ENCODE data around the gene ESYT1.

DNA sequence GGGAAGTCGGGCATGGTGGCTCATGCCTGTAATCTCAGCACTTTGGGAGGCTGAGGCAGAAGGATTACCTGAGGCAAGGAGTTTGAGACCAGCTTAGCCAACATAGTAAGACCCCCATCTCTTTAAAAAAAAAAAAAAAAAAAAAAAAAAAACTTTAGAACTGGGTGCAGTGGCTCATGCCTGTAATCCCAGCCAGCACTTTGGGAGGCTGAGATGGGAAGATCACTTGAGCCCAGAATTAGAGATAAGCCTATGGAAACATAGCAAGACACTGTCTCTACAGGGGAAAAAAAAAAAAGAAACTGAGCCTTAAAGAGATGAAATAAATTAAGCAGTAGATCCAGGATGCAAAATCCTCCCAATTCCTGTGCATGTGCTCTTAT, 25.4 kb upstream of the ESYT1 start:
- TF ChIP-seq, protein P1, sequence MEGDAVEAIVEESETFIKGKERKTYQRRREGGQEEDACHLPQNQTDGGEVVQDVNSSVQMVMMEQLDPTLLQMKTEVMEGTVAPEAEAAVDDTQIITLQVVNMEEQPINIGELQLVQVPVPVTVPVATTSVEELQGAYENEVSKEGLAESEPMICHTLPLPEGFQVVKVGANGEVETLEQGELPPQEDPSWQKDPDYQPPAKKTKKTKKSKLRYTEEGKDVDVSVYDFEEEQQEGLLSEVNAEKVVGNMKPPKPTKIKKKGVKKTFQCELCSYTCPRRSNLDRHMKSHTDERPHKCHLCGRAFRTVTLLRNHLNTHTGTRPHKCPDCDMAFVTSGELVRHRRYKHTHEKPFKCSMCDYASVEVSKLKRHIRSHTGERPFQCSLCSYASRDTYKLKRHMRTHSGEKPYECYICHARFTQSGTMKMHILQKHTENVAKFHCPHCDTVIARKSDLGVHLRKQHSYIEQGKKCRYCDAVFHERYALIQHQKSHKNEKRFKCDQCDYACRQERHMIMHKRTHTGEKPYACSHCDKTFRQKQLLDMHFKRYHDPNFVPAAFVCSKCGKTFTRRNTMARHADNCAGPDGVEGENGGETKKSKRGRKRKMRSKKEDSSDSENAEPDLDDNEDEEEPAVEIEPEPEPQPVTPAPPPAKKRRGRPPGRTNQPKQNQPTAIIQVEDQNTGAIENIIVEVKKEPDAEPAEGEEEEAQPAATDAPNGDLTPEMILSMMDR (conservative IDR thresholded peaks at IDR 0.05; ENCODE audit: low read length) = no peak
- TF ChIP-seq EZH2phosphoT487 (IDR thresholded peaks at IDR 0.05; ENCODE audit: borderline replicate concordance, low read depth, low read length) = no peak
